Measurements from ENCODE around the gene HOMER3.
A peak's percentile ranks its signal among the peaks of the same experiment; 100 is the strongest.
"Not testable (repeated sequence)": the region's sequence is repeated elsewhere in the genome, so short reads cannot be mapped to it uniquely, and the experiment has no call there.

Gene HOMER3

DNA sequence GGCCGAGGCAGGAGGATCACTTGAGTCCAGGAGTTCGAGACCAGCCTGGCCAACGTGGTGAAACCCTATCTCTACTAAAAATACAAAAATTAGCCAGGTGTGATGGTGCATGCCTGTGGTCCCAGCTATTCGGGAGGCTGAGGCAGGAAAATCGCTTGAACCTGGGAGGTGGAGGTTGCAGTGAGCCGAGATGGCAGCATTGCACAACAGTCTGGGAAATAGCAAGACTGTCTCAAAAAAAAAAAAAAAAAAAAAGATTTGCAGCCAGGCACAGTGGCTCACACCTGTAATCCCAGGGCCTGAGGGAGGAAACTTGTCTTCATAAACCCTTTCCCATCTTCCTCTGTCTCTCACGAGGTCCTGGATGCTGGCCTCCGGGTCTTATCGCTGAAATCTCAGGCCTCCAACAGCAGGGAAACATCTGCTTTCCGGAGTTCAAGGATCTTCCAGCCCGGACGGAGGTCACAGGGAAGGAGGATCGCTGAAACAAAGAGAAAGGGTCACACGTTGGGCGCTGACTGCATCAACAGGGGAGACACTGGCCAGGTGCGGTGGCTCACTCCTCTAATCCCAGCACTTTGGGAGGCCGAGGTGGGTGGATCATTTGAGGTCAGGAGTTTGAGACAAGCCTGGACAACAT is 11.5 kb upstream of the HOMER3 start:
- not testable (repeated sequence) for DNase-seq

DNA sequence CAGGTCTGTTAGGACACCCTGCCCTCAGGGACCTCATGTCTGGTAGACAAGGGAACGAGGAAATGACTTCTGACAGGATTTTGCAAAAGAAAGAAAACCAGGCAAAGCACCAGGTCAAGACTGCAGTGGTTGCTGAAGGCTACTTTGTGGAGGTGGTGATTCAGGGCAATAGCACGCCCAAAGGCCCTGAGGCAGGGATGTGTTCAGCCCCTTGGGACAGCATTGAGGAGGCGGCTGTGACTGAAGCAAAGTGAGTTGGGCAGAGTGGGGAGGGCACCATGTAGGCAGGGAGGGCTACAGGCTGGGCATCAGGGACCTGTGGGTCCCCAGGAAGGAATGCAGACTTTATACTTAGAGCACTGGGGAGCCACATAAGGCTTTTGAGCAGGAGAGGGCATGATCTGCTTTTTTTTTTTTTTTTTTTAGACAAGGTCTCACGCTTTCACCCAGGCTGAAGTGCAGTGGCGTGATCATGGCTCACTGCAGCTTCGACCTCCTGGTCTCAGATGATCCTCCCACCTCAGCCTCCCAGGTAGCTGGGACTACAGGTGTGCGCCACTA is 10.8 kb upstream of the HOMER3 start:
- no peak for DNase-seq

DNA sequence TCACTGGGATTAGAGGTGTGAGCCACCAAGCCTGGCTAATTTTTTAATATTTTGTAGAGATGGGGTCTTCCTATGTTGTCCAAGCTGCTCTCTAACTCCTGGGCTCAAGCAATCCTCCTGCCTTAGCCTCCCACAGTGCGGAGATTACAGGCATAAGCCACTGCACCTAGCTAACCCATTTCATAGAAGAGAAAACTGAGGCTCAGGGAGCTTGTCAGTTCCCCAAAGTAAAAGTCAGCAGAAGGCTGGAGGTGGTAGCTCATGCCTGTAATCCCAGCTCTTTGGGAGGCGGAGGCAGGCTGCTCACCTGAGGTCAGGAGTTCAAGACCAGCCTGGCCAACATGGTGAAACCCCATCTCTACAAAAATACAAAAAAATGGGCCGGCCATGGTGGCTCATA is 8.8 kb upstream of the HOMER3 start:
- DNase-seq = no peak

DNA sequence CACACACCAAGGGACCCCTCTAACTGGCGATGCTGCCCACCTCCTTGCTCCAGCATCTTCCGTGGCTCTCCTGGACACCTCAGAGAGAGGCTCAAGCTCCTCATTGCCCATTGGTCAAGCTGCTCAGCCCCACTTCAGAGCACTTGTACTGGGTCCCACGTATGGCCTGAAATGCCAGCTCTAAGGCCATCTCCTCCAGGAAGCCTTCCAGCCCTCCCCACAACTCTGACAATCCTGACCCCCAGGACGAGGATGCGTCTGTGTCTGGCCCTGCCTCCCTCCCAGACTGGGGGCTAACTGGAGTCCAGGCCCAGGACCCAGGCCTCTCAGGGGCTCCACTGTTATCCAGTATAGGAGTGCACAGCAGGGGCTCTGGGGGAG is 7.9 kb upstream of the HOMER3 start:
- no peak for DNase-seq

DNA sequence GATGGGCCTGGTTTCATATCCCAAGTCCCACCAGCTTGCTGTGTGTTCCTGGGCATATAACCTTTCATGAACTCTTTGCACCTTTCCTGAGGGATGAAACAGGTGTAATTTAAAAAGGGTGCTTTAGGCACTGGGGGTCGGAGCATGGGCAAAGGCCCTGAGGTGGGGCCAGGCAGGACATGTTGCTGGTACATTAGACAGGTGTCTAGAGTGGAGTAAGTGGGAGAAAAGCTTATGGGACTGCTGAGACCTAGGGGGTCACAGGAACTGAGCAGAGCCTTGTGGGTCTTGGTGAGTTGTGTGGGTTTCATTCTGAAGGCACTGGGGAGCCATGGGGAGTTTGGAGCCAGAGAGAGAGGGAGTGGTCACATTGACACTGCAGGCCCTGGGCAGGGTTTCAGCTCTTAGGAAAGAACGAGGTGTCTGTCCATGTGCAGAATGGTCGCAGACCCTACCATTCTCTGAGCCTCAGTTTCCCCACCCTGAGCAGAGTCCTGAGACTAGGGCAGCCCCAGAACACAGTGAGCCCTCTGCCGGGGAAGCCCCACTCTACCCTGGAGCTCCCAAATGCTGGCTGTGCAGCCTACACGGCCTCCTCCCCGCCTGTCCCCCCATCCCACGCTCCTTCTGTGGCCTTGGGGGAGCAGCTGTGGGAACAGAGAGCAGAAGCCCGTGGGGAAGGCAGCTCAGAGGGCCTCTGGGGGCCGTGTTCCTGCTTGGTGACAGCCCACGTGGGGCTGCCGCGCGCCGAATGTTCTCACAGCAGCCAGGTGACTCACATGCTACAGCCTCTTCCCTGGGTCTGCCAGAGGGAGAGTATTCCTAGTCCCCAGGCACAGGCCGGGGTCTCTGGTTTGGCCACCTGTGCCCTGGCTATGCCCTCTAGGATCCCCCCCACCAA is 7.3 kb upstream of the HOMER3 start:
- DNase-seq = no peak

DNA sequence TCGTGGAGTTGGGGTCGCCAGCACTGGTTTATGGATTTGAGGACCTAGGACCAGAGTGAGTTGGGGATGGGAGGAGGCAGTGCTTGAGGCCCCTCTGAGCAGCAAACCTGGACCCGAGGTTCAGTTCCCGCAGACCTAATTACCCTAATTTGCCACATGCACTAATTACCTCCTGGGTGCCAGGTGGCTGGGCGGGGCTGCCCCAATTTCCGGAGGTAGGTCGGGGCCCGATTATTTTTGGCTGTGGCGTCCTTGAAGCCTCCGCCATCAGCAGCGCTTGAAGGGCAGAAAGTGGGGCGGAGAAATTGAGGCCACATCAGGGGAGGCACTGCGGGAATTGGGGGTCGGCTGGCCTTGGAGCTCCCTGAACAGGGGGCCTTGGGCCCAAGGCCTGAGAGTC is 5.9 kb upstream of the HOMER3 start:
- no peak for DNase-seq

DNA sequence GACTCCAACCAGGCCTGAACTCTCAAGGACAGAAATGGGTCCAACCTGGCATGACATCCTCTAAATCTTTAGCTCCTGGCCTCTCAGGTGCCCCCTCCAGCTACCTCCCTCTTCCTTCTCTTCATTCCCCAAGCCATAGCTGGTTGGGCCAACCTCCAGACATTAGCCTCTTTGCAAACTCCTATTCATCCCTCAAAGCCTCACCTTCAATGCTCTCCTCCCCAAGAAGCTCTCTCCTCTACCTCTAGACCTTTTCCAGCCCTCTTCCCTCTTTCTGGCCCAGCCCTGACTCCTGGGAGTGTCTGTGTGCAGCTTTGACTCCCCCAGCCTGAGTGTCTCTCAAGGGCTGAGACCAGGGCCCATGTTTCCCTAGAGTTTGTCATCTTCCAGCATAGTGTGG is 5.3 kb upstream of the HOMER3 start:
- no peak for DNase-seq

DNA sequence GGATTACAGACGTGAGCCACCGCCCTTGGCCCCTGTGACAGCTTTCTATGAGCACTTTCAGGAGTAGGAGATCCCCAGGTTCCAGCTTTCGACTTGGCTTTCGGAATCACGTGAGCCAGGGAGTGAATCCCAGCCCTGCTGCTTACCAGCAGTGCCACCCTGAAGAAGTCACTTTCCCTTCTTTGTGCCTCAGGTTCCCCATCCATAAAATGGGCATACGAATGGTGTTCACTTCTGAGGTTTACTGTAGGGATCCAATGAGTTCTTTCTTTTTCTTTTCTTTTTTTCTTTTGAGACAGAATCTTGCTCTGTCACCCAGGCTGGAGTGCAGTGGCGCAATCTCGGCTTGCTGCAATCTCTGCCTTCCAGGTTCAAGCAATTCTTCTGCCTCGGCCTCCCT is 4.3 kb upstream of the HOMER3 start:
- DNase-seq = no peak

DNA sequence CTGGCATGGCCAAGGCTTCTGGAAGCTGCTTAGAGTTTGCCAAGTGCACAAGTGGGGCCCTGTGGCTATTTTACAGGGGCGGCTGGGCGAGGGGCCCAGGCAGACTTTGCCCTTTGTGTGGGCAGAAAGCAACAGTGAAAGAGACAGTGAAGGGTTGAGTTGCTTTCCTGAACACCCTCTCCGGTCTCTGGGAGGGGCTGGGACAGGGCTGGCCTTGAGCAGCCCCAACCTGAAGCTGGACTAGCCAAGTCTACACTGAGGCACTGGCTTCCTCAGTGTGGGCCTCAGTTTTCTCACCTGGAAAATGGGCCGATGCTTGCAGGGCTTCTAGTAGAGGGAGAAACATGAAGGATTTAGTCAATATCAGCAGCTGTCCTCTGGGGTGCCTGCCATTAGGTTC is 2.4 kb upstream of the HOMER3 start:
- DNase-seq = no peak

DNA sequence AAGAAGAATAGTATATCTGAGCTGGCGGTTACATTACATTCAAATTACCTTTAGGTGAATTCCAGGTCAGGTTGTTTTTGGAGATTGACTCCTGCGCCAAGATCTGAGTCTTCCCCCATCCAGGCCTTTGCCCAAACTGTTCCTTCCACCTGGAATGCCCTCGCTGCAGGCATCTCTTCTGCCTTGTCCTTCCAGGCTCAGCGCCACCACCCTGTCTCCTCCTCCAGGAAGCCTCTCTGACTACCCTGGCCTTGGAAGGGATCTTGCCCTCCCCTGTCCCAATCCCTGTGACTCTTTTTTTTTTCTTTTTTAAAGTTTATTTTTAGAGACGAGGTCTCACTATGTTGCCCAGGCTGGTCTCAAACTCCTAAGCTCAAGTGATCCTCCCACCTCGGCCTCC is 1.7 kb upstream of the HOMER3 start:
- DNase-seq = no peak

DNA sequence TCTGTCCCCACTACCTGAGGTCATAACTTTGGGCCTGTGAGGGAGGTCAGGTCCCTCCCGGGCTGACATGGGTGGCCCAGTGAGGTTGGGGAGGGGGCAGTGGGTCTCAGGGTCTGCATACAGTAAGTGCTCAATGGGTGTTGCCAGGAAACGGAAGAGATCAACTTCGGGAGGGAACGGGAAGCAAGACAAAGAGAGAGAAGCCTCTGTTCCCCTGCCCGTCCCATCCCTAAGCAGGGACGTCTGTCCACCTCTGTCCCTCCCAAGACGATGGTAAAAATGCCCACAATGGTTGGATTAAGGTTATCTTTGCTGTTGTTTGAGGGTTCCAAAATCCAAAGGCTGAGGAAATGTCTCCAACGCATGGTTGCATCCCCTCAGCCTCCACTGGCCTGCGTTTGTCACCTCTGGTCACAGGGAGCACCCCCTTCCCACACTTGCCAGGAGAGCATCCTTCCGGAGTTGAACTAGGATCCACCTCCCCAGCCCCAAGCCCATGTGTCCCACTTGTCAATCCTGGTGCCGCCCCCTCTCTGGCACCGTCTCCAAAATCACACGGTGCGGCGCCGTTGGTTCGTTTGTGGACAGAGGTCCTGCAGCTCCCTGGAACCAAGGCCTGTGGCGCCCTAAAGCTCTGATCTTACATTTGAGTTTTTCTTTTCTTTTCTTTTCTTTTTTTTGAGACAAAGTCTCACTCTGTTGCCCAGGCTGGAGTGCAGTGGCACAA is 774 bp upstream of the HOMER3 start:
- no peak for DNase-seq

DNA sequence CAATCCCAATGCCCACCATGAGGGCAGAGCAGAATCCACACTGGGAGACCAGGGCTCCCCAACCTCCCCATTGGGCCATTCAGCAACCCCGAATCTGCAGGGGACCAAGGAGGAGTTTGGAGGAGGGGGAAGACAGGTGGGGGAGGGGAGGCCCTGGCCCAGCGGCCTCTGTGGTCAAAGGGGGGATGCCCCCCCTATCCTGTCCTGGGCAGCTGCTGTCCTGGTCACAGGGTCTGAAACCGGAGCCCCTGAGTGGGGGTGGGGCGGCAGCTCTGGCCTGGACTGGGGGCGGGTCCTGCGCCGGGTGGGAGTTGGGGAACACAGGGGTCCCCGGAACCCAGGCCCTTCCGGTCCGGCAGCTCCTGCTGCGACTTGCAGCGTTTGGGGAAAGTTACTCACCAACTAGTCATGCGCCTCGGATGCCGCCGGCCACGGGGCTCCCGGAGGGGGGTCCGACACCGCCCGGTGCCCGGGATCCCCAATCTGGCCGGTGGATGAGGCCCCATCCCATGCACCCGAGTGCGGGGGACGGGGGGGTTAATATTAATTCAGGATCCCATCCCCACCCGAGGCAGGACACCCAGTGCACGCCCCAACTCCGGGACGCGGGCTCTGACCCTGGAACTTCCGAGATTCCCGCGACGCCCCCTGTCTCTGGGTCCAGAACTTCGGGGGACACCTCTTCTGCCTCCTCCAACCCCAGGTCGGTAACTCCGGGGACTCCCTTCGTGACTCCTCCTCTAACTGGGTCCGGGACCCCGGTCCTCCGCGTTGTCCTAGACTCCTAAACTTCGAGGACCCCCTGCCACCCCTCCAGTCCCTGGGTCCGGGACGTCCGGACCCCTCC is 872 bp downstream of the HOMER3 start:
- no peak for DNase-seq

DNA sequence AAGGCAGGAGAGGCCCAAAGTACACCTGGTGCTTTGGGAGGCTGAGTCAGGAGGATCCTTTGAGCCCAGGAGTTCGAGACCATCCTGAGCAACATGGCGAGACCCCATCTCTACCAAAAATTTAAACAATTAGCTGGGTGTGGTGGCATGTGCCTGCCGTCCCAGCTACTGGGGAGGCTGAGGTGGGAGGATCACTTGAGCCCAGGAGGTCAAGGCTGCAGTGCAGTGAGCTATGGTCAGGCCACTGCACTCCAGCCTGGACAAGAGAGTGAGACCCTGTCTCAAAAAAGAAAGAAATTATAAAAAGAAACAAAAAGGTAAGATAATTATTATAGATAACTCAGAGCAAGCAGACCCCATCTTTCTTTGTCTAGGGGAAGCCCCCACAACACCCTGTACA is 1.9 kb downstream of the HOMER3 start:
- DNase-seq = no peak

DNA sequence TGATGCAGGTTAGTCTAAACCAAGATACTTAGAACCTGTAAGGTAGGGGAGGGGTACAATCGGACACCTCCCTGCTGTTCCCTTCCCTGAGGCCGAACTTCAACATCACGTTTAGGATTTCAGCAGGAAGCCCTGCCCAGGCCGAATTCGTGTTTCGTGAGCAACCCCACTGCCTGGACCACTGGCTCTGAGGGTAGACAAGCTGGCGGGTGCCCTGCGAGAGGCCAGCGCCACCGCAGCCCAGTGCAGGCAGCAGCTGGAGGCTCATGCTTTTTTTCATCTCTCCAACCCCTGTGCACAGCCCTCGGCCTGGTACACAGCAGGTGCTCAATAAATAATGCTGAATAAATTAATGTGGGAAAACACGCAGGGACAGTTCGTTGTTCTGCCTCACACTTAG is 7.7 kb downstream of the HOMER3 start:
- no peak for DNase-seq

DNA sequence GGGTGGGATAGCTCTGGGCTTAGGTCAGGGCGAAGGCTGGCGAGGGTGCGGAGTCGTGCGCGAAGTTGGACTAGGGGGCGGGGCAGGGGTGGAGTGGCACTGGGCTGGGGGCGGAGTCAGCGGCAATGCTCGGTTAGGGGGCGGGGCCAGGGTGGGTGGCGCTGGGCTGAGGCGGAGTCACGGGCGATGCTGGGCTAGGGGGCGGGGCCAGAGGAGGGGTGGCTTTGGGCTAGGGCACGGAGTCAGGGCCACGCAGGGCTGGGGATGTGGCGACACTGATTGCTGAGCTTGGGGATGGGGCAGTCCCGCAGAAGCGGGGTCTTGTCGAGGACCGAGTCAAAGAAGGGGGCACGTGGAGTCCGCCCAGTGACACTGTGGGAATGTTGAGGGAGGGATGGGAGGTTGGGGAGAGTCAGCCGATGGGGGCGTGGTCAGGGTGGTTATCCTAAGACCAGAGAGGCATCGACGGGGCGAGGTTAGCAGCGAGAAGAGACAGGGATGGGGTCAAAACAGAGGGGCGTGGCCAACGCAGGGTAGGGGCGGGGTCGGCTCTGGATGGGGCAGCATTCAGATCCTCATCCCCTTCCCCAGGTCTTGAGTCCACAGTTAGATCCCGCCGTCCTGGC is 8.7 kb downstream of the HOMER3 start:
- peak; percentile 21 for DNase-seq

DNA sequence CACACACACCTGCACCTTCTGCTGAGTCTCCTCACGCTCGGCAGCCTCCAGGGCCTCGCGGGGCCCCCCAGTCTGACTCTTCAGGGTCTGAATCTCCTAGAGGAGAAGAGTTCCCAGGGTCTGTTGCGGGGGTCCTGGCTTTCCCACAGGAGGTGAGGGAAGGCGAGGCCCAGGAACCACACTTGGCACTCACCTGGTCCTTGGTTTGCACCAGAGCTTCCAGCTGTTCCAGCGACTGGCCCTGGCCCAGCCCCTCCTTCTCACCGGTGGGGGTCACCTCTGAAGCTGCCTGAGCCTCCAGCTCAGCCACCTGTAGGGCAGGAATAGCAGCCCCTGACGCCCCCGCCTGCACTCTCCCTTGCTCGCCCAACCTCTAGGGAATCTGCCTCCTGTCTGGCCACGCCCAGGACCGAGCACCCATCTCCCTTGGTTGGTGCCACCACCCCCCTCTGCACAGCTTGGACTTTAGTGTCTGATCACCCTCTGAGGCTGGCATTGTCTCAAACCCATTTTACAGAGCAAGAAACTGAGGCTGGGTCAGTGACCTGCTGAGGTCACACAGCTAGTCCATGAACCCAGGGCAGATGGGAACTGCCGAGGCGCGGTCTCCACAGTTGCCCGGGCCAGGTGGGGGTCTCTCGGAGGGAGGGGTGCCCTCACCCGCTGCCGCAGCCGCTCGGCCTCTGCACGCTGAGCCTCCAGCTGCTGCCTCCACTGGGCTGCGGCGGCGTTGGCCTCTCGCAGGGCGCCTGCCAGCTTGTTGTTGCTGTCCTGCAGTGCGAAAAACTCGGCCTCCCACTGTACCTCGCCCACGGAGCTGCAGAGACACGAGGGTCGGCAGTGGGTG is 9.5 kb downstream of the HOMER3 start:
- DNase-seq = no peak

DNA sequence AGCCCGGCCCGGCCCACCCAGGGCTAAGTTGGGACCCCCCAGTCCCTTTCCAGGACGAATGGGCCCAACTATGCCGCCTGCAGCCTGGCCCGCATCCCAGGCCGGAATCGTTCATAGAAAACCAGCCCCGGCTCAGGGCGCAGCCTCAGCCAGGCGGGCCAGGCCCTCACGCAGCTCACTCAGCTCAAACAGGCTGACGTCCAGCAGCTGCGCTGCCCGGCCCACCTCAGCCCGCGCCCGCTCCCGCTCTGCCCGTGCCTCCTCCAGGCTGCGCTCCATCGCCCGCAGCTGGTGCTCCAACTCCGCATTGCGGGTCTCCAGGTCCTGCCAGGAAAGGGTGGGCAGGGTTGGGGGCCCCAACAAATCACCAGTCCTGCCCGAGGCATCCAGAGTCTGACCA is 11.7 kb downstream of the HOMER3 start:
- no peak for DNase-seq

DNA sequence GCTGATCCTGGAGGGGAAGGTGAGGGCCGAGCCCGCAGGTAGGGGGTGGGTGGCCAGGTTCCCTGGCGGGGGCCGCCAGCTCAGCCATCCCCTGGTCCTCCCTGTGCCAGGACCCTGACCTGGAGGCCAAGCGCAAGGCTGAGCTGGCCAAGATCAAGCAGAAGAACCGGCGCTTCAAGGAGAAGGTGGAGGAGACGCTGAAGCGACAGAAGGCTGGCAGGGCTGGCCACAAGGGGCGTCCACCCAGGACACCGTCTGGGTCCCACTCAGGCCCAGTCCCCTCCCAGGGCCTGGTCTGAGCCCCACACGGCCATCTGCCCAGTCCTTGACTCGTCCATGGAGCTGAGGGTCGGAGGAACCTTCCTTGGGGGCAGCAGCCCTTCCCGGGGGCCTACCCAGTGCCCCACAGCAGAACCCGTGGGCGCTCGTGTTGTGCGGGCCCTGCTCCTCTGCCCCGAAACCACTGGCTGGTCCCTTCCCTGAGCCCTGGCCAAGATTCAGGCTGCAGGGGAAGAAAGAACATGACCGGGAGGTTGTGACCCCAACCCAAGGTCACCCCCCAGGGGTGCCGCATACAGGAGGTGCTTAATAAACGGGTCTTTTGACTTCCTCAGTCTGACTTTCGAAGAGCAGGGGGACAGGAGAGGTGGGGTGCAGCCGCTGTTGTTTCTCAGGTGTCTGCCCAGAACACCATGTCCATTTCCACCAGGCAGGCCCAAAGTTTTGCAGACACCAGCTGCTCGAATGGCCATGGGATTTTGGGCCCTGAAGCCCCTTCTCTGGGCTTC is 12.8 kb downstream of the HOMER3 start:
- DNase-seq = no peak

DNA sequence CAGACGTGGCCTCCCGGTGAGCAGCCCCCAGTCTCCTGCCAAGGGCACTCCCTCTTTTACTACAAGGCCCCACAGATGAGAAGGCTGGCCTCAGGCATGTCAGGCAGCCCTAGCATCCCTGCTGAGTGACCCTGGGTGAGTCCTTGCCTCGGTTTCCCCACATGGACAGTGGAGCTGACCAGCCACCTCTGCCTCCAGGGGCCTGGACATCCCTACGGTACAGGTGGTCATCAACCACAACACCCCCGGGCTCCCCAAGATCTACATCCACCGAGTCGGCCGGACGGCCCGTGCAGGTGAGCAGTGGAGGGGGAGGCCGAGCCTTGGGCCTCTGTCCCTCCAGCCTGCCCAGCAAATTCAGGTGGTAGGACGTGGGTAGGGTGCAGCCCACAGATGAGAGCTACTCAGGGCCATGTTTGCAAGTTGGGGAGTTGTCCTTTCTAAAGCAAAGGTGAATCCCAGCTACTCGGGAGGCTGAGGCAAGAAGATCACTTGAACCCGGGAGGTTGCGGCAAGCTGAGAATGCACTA is 16.3 kb downstream of the HOMER3 start:
- DNase-seq = no peak

Measured in NCI-H2029 treated with DMSO at 0.1 percent for 48 hours (cell line).